WI38 (cell line): ENCODE measurements around the gene KCNK15.

Experiments used
- H3K4me3 ChIP-seq: 2 replicates; pipeline ENCODE4 v1.5.1; 2011; ENCODE audit warnings: low read depth, mild to moderate bottlenecking, control low read depth, low read length
- CTCF ChIP-seq: IDR thresholded peaks from 2 replicates; pipeline ENCODE4 v1.5.1; 2012; ENCODE audit warnings: low read depth, mild to moderate bottlenecking, control low read depth, low read length

KCNK15 gene

GRCh38 chr20:44770484-44771171 lies 25.0 kb downstream of the KCNK15 start:
- TF ChIP-seq CTCF = no peak
- no peak overlapping the region for H3K4me3 ChIP-seq

GRCh38 chr20:44771172-44771535 lies 25.5 kb downstream of the KCNK15 start:
- TF ChIP-seq CTCF = no peak
- H3K4me3 ChIP-seq = no peak overlapping the region

- TF ChIP-seq CTCF = no peak
- no peak overlapping the region for H3K4me3 ChIP-seq
Measured at GRCh38 chr20:44772636-44773035, 27.0 kb downstream of the KCNK15 start.

GRCh38 chr20:44773070-44773829 lies 27.6 kb downstream of the KCNK15 start:
- H3K4me3 ChIP-seq = no peak overlapping the region
- no peak for TF ChIP-seq CTCF

GRCh38 chr20:44776980-44777379 lies 31.3 kb downstream of the KCNK15 start:
- TF ChIP-seq CTCF = no peak
- H3K4me3 ChIP-seq = no peak overlapping the region

GRCh38 chr20:44780226-44780625 lies 34.6 kb downstream of the KCNK15 start:
- no peak for TF ChIP-seq CTCF
- H3K4me3 ChIP-seq = no peak overlapping the region

- H3K4me3 ChIP-seq = no peak overlapping the region
- no peak for TF ChIP-seq CTCF
Measured at GRCh38 chr20:44781118-44781517, 35.5 kb downstream of the KCNK15 start.
